HepG2 (cell line): Measurements from ENCODE around the gene FHIT. TPM values are rescaled to one million over a fixed set of nuclear protein-coding genes. Genes with fewer than 3 reads are reported as not detected.

Experiments used
- ATF1 ChIP-seq: IDR thresholded peaks from 2 replicates; pipeline ENCODE4 v1.6.1; 2016; ENCODE audit warnings: mild to moderate bottlenecking, control low read depth
- CAMTA2 ChIP-seq: sonication (generic); formaldehyde crosslinking; IDR thresholded peaks from 2 replicates; pipeline ENCODE4 v1.4.0; 2020; ENCODE audit warnings: mild to moderate bottlenecking, missing genetic modification reagents, borderline replicate concordance
- CBFB ChIP-seq: sonication (generic); formaldehyde crosslinking; IDR thresholded peaks from 2 replicates; pipeline ENCODE4 v1.4.0; 2020; ENCODE audit warnings: missing genetic modification reagents
- NFKB2 ChIP-seq: sonication (generic); formaldehyde crosslinking; IDR thresholded peaks from 2 replicates; pipeline ENCODE4 v1.4.0; 2020; ENCODE audit warnings: missing genetic modification reagents, borderline replicate concordance
- NR2C2 ChIP-seq: sonication (generic); formaldehyde crosslinking; IDR thresholded peaks from 2 replicates; pipeline ENCODE4 v1.4.0; 2020; ENCODE audit warnings: missing genetic modification reagents, mild to moderate bottlenecking, moderate library complexity, borderline replicate concordance
- ZNF136 ChIP-seq: sonication (generic); formaldehyde crosslinking; IDR thresholded peaks from 2 replicates; pipeline ENCODE4 v1.8.1; 2022; ENCODE audit warnings: low read depth, mild to moderate bottlenecking, moderate library complexity, missing genetic modification reagents
- ZNF30 ChIP-seq: sonication (generic); formaldehyde crosslinking; IDR thresholded peaks from 2 replicates; pipeline ENCODE4 v1.5.0; 2020; ENCODE audit warnings: mild to moderate bottlenecking, missing genetic modification reagents
- ZNF598 ChIP-seq: sonication (generic); formaldehyde crosslinking; IDR thresholded peaks from 2 replicates; pipeline ENCODE4 v1.5.1; 2020; ENCODE audit warnings: mild to moderate bottlenecking, missing genetic modification reagents, borderline replicate concordance
- polyA plus RNA-seq, 8 experiments: library from polyadenylated mRNA; depleted of rRNA in 3 of 8; stranded (reverse) in 7 of 8; unstranded in 1 of 8; fragments of >200 nt; fragmentation: Illumina TruSeq in 4 of 8; extraction: Trizol in 4 of 8; gene quantifications; 2 replicates each; pipeline versions ENCODE4 v1.2.1 to v1.2.3, GENCODE V29; 2011 to 2016; ENCODE audit warnings: low read depth in 4 of 8, missing spikeins in 1 of 8, mixed read lengths in 1 of 8; ENCODE audit not compliant: insufficient read depth in 1 of 8
- total RNA-seq, 5 experiments: library from RNA; depleted of rRNA; stranded (reverse); fragments of >200 nt; fragmentation: Illumina TruSeq; extraction: Trizol; gene quantifications; 2 replicates each; pipeline ENCODE4 v1.2.3, GENCODE V29; 2016; ENCODE audit warnings: low read depth in 1 of 5
- TF ChIP-seq, protein P1 (sequence below): sonication (generic); formaldehyde crosslinking; IDR thresholded peaks from 2 replicates; pipeline ENCODE4 v1.8.0; 2022; ENCODE audit warnings: missing genetic modification reagents, mild to moderate bottlenecking, moderate library complexity, borderline replicate concordance
- TF ChIP-seq, protein P2 (sequence below): sonication (generic); formaldehyde crosslinking; conservative IDR thresholded peaks from 2 replicates; pipeline ENCODE4 v1.8.0; 2022; ENCODE audit warnings: mild to moderate bottlenecking, moderate library complexity, missing genetic modification reagents
- TF ChIP-seq, protein P3 (sequence below): sonication (generic); formaldehyde crosslinking; IDR thresholded peaks from 2 replicates; pipeline ENCODE4 v1.5.0; 2020; ENCODE audit warnings: missing genetic modification reagents

Gene FHIT
- total and polyA plus RNA-seq, 2 of the 13 experiments (the other 11 are each of a cell fraction or from before 2014, with no cell fraction given): 4.0 to 4.6 TPM

DNA sequence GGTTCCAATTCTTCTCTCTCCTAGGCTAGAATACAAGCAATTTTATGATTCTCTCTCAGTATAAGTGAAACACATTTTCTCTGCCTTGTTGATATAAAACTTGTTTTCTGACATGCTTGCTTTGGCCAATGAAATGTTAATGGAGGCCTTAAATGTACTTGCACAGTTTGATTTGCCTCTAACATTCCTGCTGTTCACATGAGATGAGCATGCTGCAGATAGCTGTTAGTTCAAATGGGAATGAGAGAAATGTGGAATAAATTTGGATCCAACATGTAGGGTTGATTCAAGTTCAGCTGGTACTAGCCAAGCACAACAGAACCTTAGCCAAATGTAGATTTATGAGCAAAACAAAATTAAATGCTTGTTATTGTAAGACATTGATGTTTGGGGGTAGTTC lies 32.6 kb upstream of the FHIT start (continued):
- TF ChIP-seq ZNF136: no peak
- TF ChIP-seq NR2C2 (CRISPR knock-in tag): no peak
- TF ChIP-seq, protein P1, sequence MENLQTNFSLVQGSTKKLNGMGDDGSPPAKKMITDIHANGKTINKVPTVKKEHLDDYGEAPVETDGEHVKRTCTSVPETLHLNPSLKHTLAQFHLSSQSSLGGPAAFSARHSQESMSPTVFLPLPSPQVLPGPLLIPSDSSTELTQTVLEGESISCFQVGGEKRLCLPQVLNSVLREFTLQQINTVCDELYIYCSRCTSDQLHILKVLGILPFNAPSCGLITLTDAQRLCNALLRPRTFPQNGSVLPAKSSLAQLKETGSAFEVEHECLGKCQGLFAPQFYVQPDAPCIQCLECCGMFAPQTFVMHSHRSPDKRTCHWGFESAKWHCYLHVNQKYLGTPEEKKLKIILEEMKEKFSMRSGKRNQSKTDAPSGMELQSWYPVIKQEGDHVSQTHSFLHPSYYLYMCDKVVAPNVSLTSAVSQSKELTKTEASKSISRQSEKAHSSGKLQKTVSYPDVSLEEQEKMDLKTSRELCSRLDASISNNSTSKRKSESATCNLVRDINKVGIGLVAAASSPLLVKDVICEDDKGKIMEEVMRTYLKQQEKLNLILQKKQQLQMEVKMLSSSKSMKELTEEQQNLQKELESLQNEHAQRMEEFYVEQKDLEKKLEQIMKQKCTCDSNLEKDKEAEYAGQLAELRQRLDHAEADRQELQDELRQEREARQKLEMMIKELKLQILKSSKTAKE (CRISPR knock-in tag): no peak
- no peak for TF ChIP-seq NFKB2
- TF ChIP-seq ZNF30 (CRISPR knock-in tag): no peak
- TF ChIP-seq, protein P2, sequence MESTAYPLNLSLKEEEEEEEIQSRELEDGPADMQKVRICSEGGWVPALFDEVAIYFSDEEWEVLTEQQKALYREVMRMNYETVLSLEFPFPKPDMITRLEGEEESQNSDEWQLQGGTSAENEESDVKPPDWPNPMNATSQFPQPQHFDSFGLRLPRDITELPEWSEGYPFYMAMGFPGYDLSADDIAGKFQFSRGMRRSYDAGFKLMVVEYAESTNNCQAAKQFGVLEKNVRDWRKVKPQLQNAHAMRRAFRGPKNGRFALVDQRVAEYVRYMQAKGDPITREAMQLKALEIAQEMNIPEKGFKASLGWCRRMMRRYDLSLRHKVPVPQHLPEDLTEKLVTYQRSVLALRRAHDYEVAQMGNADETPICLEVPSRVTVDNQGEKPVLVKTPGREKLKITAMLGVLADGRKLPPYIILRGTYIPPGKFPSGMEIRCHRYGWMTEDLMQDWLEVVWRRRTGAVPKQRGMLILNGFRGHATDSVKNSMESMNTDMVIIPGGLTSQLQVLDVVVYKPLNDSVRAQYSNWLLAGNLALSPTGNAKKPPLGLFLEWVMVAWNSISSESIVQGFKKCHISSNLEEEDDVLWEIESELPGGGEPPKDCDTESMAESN (CRISPR knock-in tag): no peak
- TF ChIP-seq, protein P3, sequence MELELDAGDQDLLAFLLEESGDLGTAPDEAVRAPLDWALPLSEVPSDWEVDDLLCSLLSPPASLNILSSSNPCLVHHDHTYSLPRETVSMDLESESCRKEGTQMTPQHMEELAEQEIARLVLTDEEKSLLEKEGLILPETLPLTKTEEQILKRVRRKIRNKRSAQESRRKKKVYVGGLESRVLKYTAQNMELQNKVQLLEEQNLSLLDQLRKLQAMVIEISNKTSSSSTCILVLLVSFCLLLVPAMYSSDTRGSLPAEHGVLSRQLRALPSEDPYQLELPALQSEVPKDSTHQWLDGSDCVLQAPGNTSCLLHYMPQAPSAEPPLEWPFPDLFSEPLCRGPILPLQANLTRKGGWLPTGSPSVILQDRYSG (CRISPR knock-in tag): no peak
- TF ChIP-seq CBFB (CRISPR knock-in tag): no peak
- TF ChIP-seq ATF1 (CRISPR knock-in tag): no peak
- TF ChIP-seq ZNF598: no peak
- TF ChIP-seq CAMTA2 (CRISPR knock-in tag): no peak
- TF ChIP-seq, all 625 proteins: peak for 0
